ENCODE measurements around the gene F10.

The F10 gene

GRCh38 chr13:113088691-113089020 lies 33.9 kb upstream of the F10 start:
- H3K27me3 ChIP-seq (ENCODE audit: control insufficient read depth, insufficient read depth, low read length), result no peaks in the 10 kb centered on the region
- H3K9me3 ChIP-seq (ENCODE audit: control insufficient read depth, low read depth, low read length), result no peaks in the 10 kb centered on the region
- H3K36me3 ChIP-seq (ENCODE audit: control insufficient read depth, low read depth, low read length), result peaks cover 9% of the 10 kb centered on the region
- H3K4me1 ChIP-seq (ENCODE audit: control insufficient read depth, low read depth, low read length), result peaks cover 9% of the 10 kb centered on the region
- no peak overlapping the region for H3K27ac ChIP-seq (ENCODE audit: low read length)
- no peak overlapping the region for H3K4me3 ChIP-seq (ENCODE audit: low read length)
- no peak overlapping the region for H3K9ac ChIP-seq (ENCODE audit: low read length)

GRCh38 chr13:113089693-113090414 lies 32.7 kb upstream of the F10 start:
- H3K4me3 ChIP-seq (ENCODE audit: low read length), result no peak overlapping the region
- peaks cover 9% of the 10 kb centered on the region for H3K4me1 ChIP-seq (ENCODE audit: control insufficient read depth, low read depth, low read length)
- H3K9me3 ChIP-seq (ENCODE audit: control insufficient read depth, low read depth, low read length), result no peaks in the 10 kb centered on the region
- H3K27me3 ChIP-seq (ENCODE audit: control insufficient read depth, insufficient read depth, low read length), result no peaks in the 10 kb centered on the region
- no peak overlapping the region for H3K9ac ChIP-seq (ENCODE audit: low read length)
- H3K27ac ChIP-seq (ENCODE audit: low read length), result no peak overlapping the region
- H3K36me3 ChIP-seq (ENCODE audit: control insufficient read depth, low read depth, low read length), result peaks cover 9% of the 10 kb centered on the region

- no peak overlapping the region for H3K4me3 ChIP-seq (ENCODE audit: low read length)
- peaks cover 9% of the 10 kb centered on the region for H3K36me3 ChIP-seq (ENCODE audit: control insufficient read depth, low read depth, low read length)
- H3K27me3 ChIP-seq (ENCODE audit: control insufficient read depth, insufficient read depth, low read length), result no peaks in the 10 kb centered on the region
These were observed 32.2 kb upstream of the F10 start for GRCh38 chr13:113090415-113090770.

GRCh38 chr13:113090806-113091205 lies 31.8 kb upstream of the F10 start:
- H3K27ac ChIP-seq (ENCODE audit: low read length), result no peak overlapping the region

More at GRCh38 chr13:113090415-113090770, 32.2 kb upstream of the F10 start:
- Histone ChIP-seq H3K9me3 (ENCODE audit: control insufficient read depth, low read depth, low read length) (no peaks in the 10 kb centered on the region), H3K4me1 (ENCODE audit: control insufficient read depth, low read depth, low read length) (peaks cover 9% of the 10 kb centered on the region), H3K9ac (ENCODE audit: low read length) (no peak overlapping the region), H3K27ac (ENCODE audit: low read length) (no peak overlapping the region)

GRCh38 chr13:113091211-113091771 lies 31.3 kb upstream of the F10 start:
- no peak overlapping the region for H3K4me3 ChIP-seq (ENCODE audit: low read length)
- H3K9me3 ChIP-seq (ENCODE audit: control insufficient read depth, low read depth, low read length), result no peaks in the 10 kb centered on the region
- peaks cover 9% of the 10 kb centered on the region for H3K4me1 ChIP-seq (ENCODE audit: control insufficient read depth, low read depth, low read length)
- no peaks in the 10 kb centered on the region for H3K27me3 ChIP-seq (ENCODE audit: control insufficient read depth, insufficient read depth, low read length)
- peaks cover 9% of the 10 kb centered on the region for H3K36me3 ChIP-seq (ENCODE audit: control insufficient read depth, low read depth, low read length)
- H3K27ac ChIP-seq (ENCODE audit: low read length), result no peak overlapping the region
- H3K9ac ChIP-seq (ENCODE audit: low read length), result no peak overlapping the region

More at GRCh38 chr13:113090806-113091205, 31.8 kb upstream of the F10 start:
- Histone ChIP-seq H3K4me1 (ENCODE audit: control insufficient read depth, low read depth, low read length) (peaks cover 9% of the 10 kb centered on the region), H3K4me3 (ENCODE audit: low read length) (no peak overlapping the region), H3K36me3 (ENCODE audit: control insufficient read depth, low read depth, low read length) (peaks cover 9% of the 10 kb centered on the region), H3K27me3 (ENCODE audit: control insufficient read depth, insufficient read depth, low read length) (no peaks in the 10 kb centered on the region), H3K9ac (ENCODE audit: low read length) (no peak overlapping the region), H3K9me3 (ENCODE audit: control insufficient read depth, low read depth, low read length) (no peaks in the 10 kb centered on the region)

GRCh38 chr13:113091891-113092775 lies 30.5 kb upstream of the F10 start:
- no peak overlapping the region for H3K27ac ChIP-seq (ENCODE audit: low read length)
- peaks cover 9% of the 10 kb centered on the region for H3K4me1 ChIP-seq (ENCODE audit: control insufficient read depth, low read depth, low read length)
- H3K9ac ChIP-seq (ENCODE audit: low read length), result no peak overlapping the region
- no peak overlapping the region for H3K4me3 ChIP-seq (ENCODE audit: low read length)
- H3K36me3 ChIP-seq (ENCODE audit: control insufficient read depth, low read depth, low read length), result peaks cover 9% of the 10 kb centered on the region
- H3K9me3 ChIP-seq (ENCODE audit: control insufficient read depth, low read depth, low read length), result no peaks in the 10 kb centered on the region
- H3K27me3 ChIP-seq (ENCODE audit: control insufficient read depth, insufficient read depth, low read length), result no peaks in the 10 kb centered on the region

- no peaks in the 10 kb centered on the region for H3K27me3 ChIP-seq (ENCODE audit: control insufficient read depth, insufficient read depth, low read length)
- no peak overlapping the region for H3K4me3 ChIP-seq (ENCODE audit: low read length)
- H3K9ac ChIP-seq (ENCODE audit: low read length), result no peak overlapping the region
- H3K4me1 ChIP-seq (ENCODE audit: control insufficient read depth, low read depth, low read length), result peaks cover 9% of the 10 kb centered on the region
- no peak overlapping the region for H3K27ac ChIP-seq (ENCODE audit: low read length)
- peaks cover 3% of the 10 kb centered on the region for H3K36me3 ChIP-seq (ENCODE audit: control insufficient read depth, low read depth, low read length)
- H3K9me3 ChIP-seq (ENCODE audit: control insufficient read depth, low read depth, low read length), result no peaks in the 10 kb centered on the region
These were observed 29.6 kb upstream of the F10 start for GRCh38 chr13:113092776-113093579.

DNA sequence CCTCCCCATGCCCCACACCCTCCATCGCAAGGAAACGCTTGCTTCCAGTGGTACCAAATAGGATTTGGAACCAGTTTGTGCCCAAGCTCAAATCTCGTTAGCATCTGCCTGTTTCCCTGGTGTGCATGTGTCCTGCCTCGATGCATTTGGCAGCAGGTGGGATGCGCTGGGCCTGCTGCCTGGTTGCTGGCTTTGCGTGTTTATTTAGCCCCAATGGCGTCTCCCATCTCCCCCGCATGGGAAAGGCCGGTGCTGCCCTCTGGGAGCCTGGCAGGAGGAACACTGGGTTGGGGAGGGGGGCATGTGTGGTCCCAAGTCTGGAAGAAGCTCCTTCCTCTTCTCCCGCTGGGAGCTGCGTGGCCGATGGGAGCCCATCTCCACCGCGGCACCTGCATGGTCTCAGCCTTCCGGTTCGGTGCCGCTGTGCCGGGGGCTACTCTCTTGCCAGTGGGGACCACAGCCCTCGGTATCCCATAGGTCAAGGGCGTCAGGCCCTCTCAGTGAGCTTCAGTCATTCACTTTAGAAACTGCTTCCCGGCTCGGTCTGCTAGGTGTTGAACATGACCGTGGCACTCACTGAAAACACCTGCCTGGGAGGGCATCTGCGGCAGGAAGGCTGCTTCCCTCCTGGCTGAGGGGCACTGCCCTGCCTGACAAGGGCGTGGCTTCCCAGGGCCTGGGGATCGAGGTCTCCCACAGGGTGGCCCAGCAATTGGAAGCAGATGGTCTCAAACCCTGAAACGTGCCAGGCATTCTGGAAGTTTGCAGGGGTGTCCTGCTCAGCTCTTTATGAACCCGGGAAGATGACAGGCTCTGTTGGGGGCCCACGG lies 28.8 kb upstream of the F10 start:
- Histone ChIP-seq H3K27ac (ENCODE audit: low read length) (no peak overlapping the region), H3K36me3 (ENCODE audit: control insufficient read depth, low read depth, low read length) (no peaks in the 10 kb centered on the region), H3K9me3 (ENCODE audit: control insufficient read depth, low read depth, low read length) (no peaks in the 10 kb centered on the region), H3K4me1 (ENCODE audit: control insufficient read depth, low read depth, low read length) (peaks cover 9% of the 10 kb centered on the region), H3K9ac (ENCODE audit: low read length) (no peak overlapping the region), H3K4me3 (ENCODE audit: low read length) (no peak overlapping the region), H3K27me3 (ENCODE audit: control insufficient read depth, insufficient read depth, low read length) (no peaks in the 10 kb centered on the region)

DNA sequence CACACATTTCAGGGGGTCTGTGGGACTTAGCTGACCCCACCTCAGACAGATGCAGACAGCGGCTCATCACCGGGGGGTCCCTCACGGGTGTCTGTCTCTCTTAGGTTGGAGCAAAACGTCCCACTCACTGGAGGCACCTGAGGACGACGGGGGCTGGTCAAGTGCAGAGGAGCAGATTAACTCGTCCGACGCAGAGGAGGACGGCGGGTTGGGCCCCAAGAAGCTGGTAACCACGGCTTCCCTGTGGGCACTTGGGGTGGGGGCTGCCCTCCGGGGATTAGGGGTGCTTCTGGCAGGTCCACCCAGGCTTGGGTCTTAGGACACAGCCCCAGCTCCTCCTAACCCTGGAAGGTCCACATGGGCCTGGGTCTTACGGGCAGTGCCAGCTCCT lies 28.2 kb upstream of the F10 start:
- H3K9me3 ChIP-seq (ENCODE audit: control insufficient read depth, low read depth, low read length), result no peaks in the 10 kb centered on the region
- H3K27me3 ChIP-seq (ENCODE audit: control insufficient read depth, insufficient read depth, low read length), result no peaks in the 10 kb centered on the region
- H3K36me3 ChIP-seq (ENCODE audit: control insufficient read depth, low read depth, low read length), result no peaks in the 10 kb centered on the region
- H3K4me1 ChIP-seq (ENCODE audit: control insufficient read depth, low read depth, low read length), result peaks cover 7% of the 10 kb centered on the region
- H3K4me3 ChIP-seq (ENCODE audit: low read length), result no peak overlapping the region
- H3K9ac ChIP-seq (ENCODE audit: low read length), result no peak overlapping the region
- no peak overlapping the region for H3K27ac ChIP-seq (ENCODE audit: low read length)

DNA sequence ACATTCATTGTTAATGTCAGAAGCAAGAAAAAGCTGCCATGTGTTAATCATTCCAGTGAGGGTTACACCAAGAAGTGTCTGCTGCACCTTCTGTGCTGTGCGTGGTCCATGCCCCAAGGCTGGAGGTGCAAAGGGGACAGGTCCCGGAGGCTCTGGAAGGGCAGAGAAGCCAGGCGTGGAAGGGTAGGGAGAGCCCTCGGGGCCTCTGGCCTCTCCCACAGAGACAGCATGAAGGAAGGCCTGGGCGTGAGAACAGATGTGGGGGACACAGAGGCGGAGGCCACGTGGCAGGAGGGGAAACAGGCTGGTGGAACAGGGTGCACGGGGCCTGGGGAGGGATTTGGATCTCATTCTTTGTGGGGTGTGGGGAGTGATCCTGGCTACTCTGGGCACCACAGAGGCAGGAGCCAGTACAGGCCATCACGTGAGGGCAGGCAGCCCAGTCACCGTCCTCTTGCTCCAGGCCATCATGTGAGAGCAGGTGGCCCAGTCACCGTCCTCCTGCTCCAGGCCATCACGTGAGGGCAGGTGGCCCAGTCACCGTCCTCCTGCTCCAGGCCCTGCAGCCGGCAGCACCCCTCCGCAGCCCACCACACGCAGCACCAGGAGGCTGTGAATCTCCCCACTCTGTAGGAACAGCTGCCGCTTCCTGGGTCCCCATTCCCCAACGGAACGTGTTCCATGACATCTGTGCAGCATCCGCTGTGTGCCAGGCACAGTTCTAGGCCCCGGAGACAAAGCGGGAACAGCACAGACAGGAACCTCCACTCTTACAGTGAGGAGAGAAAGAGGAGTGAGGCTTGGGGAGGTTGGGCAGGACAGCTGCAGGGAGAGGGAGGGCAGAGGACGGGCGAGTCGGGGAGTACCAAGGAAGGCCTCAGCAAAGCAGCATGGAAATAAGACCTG lies 27.2 kb upstream of the F10 start:
- no peak overlapping the region for H3K9ac ChIP-seq (ENCODE audit: low read length)
- H3K27ac ChIP-seq (ENCODE audit: low read length), result no peak overlapping the region
- H3K36me3 ChIP-seq (ENCODE audit: control insufficient read depth, low read depth, low read length), result no peaks in the 10 kb centered on the region
- H3K27me3 ChIP-seq (ENCODE audit: control insufficient read depth, insufficient read depth, low read length), result no peaks in the 10 kb centered on the region
- H3K9me3 ChIP-seq (ENCODE audit: control insufficient read depth, low read depth, low read length), result no peaks in the 10 kb centered on the region
- no peak overlapping the region for H3K4me3 ChIP-seq (ENCODE audit: low read length)
- H3K4me1 ChIP-seq (ENCODE audit: control insufficient read depth, low read depth, low read length), result no peaks in the 10 kb centered on the region
